Stimulated activated CD4-positive, alpha-beta T cell treated with anti-CD3 and anti-CD28 coated beads, Interleukin-15, amount 100 ng/mL, for 48 hours (primary cell): ENCODE data around the gene PTGS2.

ENCODE experiments used
- DNase-seq, 2 donors: peaks; one replicate each; pipeline ENCODE4 v3.0.0-alpha.2; 2020; ENCODE audit warnings: low read depth in 2 of 2

The PTGS2 gene

GRCh38 chr1:186680245-186681061 lies at the start of gene PTGS2:
TSS of gene PTGS2 (minus strand) at chr1:186680423. CDS start at chr1:186680290, 133 bp downstream.
- DNase-seq = peak; percentile 7 to 22

- peak in 1 of 2 donors; percentile 4 for DNase-seq
Observed at GRCh38 chr1:186722711-186723309, 42.6 kb upstream of the PTGS2 start.

- no peak for DNase-seq
Observed at GRCh38 chr1:186717286-186717685, 37.1 kb upstream of the PTGS2 start.

GRCh38 chr1:186715887-186716809 lies 35.9 kb upstream of the PTGS2 start:
- no peak for DNase-seq

GRCh38 chr1:186710696-186711095 lies 30.5 kb upstream of the PTGS2 start:
- no peak for DNase-seq

- no peak for DNase-seq
Observed at GRCh38 chr1:186708694-186709097, 28.5 kb upstream of the PTGS2 start.

GRCh38 chr1:186703209-186703766 lies 23.1 kb upstream of the PTGS2 start:
- DNase-seq = no peak

- no peak for DNase-seq
Observed at GRCh38 chr1:186700722-186701121, 20.5 kb upstream of the PTGS2 start.

GRCh38 chr1:186699519-186699918 lies 19.3 kb upstream of the PTGS2 start:
- DNase-seq = no peak

GRCh38 chr1:186689907-186690306 lies 9.7 kb upstream of the PTGS2 start:
- no peak for DNase-seq

- no peak for DNase-seq
Observed at GRCh38 chr1:186689376-186689775, 9.2 kb upstream of the PTGS2 start.

GRCh38 chr1:186683652-186684410 lies 3.6 kb upstream of the PTGS2 start:
- no peak for DNase-seq

GRCh38 chr1:186682736-186683135 lies 2.5 kb upstream of the PTGS2 start:
- DNase-seq = no peak

- no peak for DNase-seq
Observed at GRCh38 chr1:186681801-186682200, 1.6 kb upstream of the PTGS2 start.

GRCh38 chr1:186681121-186681520 lies 898 bp upstream of the PTGS2 start:
- no peak for DNase-seq

- no peak for DNase-seq
Observed at GRCh38 chr1:186679924-186680244, 339 bp downstream of the PTGS2 start.

GRCh38 chr1:186678155-186678554 lies 2.1 kb downstream of the PTGS2 start:
- no peak for DNase-seq

- DNase-seq = no peak
Observed at GRCh38 chr1:186672596-186672995, 7.6 kb downstream of the PTGS2 start.

GRCh38 chr1:186672131-186672530 lies 8.1 kb downstream of the PTGS2 start:
- DNase-seq = no peak

- no peak for DNase-seq
Observed at GRCh38 chr1:186671136-186671825, 8.9 kb downstream of the PTGS2 start.
